GM18907 (cell line): ENCODE data around the gene DNAH14.
"Not testable (repeated sequence)": the region's sequence is repeated elsewhere in the genome, so short reads cannot be mapped to it uniquely, and the experiment has no call there.

ENCODE experiments used
- ATAC-seq: cut with Tn5 transposase; IDR thresholded peaks from one replicate; pipeline ENCODE4 v1.9.1; 2021; ENCODE audit warnings: mild to moderate bottlenecking, moderate library complexity; ENCODE audit not compliant: unreplicated experiment

The DNAH14 gene

GRCh38 chr1:225143001-225143400, 213.5 kb downstream of the DNAH14 start:
- no peak for ATAC-seq

- ATAC-seq: no peak
Observed at GRCh38 chr1:225146478-225146877, 217.0 kb downstream of the DNAH14 start.

- not testable (repeated sequence) for ATAC-seq
Observed at GRCh38 chr1:225147791-225148190, 218.3 kb downstream of the DNAH14 start.

- no peak for ATAC-seq
Observed at GRCh38 chr1:225152061-225152460, 222.6 kb downstream of the DNAH14 start.

GRCh38 chr1:225155555-225155954, 226.1 kb downstream of the DNAH14 start:
- ATAC-seq: no peak

GRCh38 chr1:225156254-225156653, 226.8 kb downstream of the DNAH14 start:
- ATAC-seq: no peak

- ATAC-seq: no peak
Observed at GRCh38 chr1:225158291-225158690, 228.8 kb downstream of the DNAH14 start.

GRCh38 chr1:225159793-225160192, 230.3 kb downstream of the DNAH14 start:
- no peak for ATAC-seq

- ATAC-seq: not testable (repeated sequence)
Observed at GRCh38 chr1:225177409-225177808, 247.9 kb downstream of the DNAH14 start.

- no peak for ATAC-seq
Observed at GRCh38 chr1:225179686-225180085, 250.2 kb downstream of the DNAH14 start.

- no peak for ATAC-seq
Observed at GRCh38 chr1:225182716-225183115, 253.2 kb downstream of the DNAH14 start.

- ATAC-seq: no peak
Observed at GRCh38 chr1:225191199-225191753, 261.8 kb downstream of the DNAH14 start.

GRCh38 chr1:225201447-225201846, 272.0 kb downstream of the DNAH14 start:
- no peak for ATAC-seq

GRCh38 chr1:225207791-225208190, 278.3 kb downstream of the DNAH14 start:
- ATAC-seq: no peak

- no peak for ATAC-seq
Observed at GRCh38 chr1:225209153-225209552, 279.7 kb downstream of the DNAH14 start.

- not testable (repeated sequence) for ATAC-seq
Observed at GRCh38 chr1:225210180-225210579, 280.7 kb downstream of the DNAH14 start.

- not testable (repeated sequence) for ATAC-seq
Observed at GRCh38 chr1:225211694-225212442, 282.4 kb downstream of the DNAH14 start.

- ATAC-seq: no peak
Observed at GRCh38 chr1:225224287-225224686, 294.8 kb downstream of the DNAH14 start.

- ATAC-seq: no peak
Observed at GRCh38 chr1:225225681-225226080, 296.2 kb downstream of the DNAH14 start.

- no peak for ATAC-seq
Observed at GRCh38 chr1:225228871-225229303, 299.4 kb downstream of the DNAH14 start.

- not testable (repeated sequence) for ATAC-seq
Observed at GRCh38 chr1:225229429-225229828, 300.0 kb downstream of the DNAH14 start.

GRCh38 chr1:225230483-225230882, 301.0 kb downstream of the DNAH14 start:
- ATAC-seq: no peak
